Astrocyte (in vitro differentiated cells and primary cell): ENCODE data around the gene CIDEB.

ENCODE experiments used
- EZH2 ChIP-seq: IDR thresholded peaks from 2 replicates; pipeline ENCODE4 v1.6.1; 2012; ENCODE audit warnings: mild to moderate bottlenecking, low read length, inconsistent platforms; ENCODE audit not compliant: insufficient read depth
- TF ChIP-seq, protein P1 (sequence below): IDR thresholded peaks from 2 replicates; pipeline ENCODE4 v1.5.1; 2011; ENCODE audit warnings: low read depth, mild to moderate bottlenecking, inconsistent platforms, low read length, moderate library complexity; ENCODE audit not compliant: insufficient read depth

- TF ChIP-seq EZH2 = no peak
- TF ChIP-seq, protein P1, sequence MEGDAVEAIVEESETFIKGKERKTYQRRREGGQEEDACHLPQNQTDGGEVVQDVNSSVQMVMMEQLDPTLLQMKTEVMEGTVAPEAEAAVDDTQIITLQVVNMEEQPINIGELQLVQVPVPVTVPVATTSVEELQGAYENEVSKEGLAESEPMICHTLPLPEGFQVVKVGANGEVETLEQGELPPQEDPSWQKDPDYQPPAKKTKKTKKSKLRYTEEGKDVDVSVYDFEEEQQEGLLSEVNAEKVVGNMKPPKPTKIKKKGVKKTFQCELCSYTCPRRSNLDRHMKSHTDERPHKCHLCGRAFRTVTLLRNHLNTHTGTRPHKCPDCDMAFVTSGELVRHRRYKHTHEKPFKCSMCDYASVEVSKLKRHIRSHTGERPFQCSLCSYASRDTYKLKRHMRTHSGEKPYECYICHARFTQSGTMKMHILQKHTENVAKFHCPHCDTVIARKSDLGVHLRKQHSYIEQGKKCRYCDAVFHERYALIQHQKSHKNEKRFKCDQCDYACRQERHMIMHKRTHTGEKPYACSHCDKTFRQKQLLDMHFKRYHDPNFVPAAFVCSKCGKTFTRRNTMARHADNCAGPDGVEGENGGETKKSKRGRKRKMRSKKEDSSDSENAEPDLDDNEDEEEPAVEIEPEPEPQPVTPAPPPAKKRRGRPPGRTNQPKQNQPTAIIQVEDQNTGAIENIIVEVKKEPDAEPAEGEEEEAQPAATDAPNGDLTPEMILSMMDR = no peak
These were observed 25.0 kb downstream of the CIDEB start for GRCh38 chr14:24282736-24283135.
